GM21786 (cell line): ENCODE results near the gene KMT2B.
A peak's percentile ranks its signal among the peaks of the same experiment; 100 is the strongest.

Experiments
- ATAC-seq: cut with Tn5 transposase; IDR thresholded peaks from one replicate; pipeline ENCODE4 v1.9.1; 2021; ENCODE audit not compliant: unreplicated experiment

Gene KMT2B

GRCh38 chr19:35740423-35741202 lies 22.8 kb downstream of the KMT2B start:
- peak; percentile 47 for ATAC-seq

GRCh38 chr19:35741203-35741515 lies 23.4 kb downstream of the KMT2B start:
- no peak for ATAC-seq

GRCh38 chr19:35742121-35742724 lies 24.4 kb downstream of the KMT2B start, which contains the start of gene IGFLR1:
Gene IGFLR1 (minus strand): TSS chr19:35742452. CDS start chr19:35741180, 1,272 bp downstream.
- ATAC-seq: no peak

- ATAC-seq: no peak
Observed at GRCh38 chr19:35743640-35744429, 26.0 kb downstream of the KMT2B start.

DNA sequence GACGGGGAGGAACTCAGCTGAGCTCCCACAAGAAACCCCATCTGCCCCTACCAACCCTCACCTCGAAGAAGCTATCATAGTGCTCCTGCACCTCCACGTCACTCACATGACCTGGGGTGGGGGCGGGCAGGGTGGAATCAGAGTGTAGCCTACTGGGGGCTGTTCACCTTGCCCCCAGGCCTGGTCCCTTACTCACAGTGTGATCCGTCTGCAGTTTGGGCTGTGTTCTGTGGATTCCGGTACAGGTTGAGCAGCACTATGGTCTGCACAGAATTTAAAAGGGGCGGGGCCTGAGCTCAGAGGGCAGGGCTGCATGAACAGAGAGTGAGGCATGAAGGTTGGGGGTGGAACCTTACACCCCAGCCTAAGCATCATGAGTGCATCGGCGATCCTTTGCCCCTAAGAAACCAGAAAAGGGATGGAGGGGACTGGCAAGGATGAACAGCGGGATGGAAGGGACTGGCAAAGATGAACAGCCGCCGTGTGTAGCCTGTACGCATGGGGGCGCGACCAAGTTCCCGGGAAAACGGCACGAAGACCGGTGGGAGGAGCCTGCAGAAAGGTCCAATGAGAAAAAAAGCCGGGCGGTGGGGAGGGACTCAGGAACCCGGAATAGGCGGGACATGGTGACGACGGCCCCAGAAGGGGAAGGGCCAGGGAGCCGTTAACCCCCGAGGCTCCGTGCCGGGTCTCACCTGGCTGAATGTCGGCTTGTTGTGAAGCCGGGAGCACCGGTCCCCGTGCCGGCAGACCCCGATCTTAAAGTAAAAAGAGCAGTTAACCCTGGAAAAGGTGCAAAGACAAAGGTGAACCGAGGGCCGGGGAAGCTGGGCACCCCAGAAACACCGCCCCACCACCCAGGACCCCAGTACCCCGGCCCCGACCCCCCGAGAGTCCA lies 26.9 kb downstream of the KMT2B start:
- ATAC-seq: no peak

GRCh38 chr19:35745328-35746086 lies 27.7 kb downstream of the KMT2B start, which contains the start of the genes PSENEN and U2AF1L4:
Gene PSENEN (plus strand): TSS chr19:35745651. CDS start chr19:35745931, 280 bp downstream.
Gene U2AF1L4 (minus strand): TSS chr19:35745418. CDS start chr19:35745391, 27 bp downstream.
- peak; percentile 47 for ATAC-seq

DNA sequence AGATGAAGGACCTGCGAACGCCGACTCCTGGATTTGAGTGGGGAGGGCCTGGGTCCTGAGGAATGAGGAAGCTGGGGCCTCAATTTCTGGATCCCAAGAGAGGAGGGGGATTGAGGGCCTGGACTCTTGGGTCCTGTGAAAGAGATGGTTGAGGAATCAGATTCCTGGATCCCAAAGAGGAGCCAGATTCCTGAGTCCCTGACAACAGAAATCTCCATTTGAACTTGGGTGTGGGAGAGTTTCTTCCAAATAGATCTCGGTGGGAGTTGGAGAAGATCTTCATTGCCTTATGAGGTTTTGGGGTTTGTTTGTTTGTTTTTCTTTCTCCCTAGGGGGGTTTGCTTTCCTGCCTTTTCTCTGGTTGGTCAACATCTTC lies 28.3 kb downstream of the KMT2B start:
- no peak for ATAC-seq

- no peak for ATAC-seq
Observed at GRCh38 chr19:35746531-35746930, 28.7 kb downstream of the KMT2B start.

DNA sequence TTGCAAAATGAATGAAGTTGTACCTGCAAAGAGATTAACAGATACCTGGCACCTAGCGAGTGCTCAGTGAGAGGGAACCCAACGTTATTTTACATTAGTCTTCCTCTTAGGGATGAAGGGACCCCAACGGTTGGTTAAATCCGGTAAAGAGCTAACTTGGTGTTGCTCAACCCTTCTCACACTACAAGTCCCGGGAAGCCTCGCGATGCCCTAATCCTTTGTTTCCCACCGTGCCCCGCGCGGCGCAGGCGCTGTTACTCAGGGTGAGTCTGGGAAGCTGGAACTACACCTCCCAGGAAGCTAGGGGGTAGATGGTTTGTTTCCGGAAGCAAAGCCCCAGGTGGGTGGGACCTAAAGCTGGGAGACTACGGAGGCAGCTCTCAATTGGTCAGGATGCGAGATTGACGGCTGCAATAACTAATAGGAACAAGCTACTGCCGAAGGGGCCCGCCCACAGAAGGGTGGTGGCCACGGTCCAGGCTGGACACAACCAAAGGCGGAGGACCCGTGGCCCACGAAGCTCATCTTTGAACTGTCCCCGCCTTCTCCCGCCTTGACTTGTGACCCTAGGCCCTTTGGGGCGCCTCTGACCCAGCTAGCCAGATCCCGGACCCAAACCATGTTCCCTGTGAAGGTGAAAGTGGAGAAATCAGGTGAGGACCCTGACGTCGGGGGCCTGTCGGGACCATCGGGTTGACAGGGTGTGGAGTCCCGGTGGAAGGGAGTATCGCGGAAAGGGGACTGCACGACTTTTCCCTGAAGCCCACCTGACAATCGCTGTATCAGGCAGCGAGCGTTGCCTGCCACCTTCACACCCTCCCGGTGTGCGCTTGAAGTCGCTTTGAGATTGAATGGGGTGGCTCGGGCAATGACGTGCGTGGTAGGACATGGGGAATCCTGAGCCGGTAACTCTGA lies 30.6 kb downstream of the KMT2B start, which contains the start of gene LIN37:
Gene LIN37, plus strand, starts transcription at position 471 of the 915 bp plus-strand sequence. Its CDS starts 149 bp downstream, at position 620.
- peak; percentile 71 for ATAC-seq

GRCh38 chr19:35750167-35750566 lies 32.4 kb downstream of the KMT2B start:
- no peak for ATAC-seq

DNA sequence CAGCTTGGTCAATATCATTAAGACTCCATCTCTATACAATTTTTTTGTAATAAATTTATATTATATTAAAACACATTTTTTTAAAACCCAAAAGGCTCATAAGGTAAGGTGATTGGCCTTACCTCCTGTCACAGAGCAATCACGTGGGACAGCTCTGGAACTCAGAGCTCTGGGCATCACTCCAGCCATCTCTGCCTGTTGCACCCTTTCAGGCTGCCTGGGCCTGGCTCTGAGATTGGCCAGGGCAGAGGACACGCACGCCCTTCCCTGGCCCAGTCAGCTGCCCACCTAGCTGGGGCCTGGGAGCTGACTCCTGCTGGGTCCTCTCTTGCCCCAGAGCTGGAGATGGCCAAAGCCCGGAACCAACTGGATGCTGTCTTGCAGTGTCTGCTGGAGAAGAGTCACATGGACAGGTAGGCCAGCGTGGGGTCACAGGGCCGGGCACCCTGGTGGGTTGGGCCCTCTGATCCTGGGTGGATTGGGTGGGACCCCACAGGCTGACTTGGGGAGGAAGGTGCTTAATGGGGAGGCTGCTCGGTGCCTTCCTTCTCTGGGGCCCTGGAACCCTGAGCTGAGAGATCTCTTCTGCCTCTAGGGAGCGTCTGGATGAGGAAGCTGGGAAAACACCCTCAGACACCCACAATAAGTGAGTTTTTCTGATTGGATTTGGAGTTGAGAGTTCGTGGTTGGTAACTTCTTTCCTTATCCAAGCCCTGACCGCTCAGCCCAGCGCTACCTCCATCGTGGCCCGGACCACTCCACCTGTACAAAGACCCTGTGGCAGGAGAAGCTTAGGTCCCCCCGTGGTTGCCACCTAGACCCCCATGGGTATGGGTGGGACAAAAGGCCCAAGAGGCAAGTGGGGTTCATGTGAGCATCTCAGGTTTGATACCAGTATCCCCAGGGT lies 34.3 kb downstream of the KMT2B start:
- ATAC-seq: no peak

- no peak for ATAC-seq
Observed at GRCh38 chr19:35752746-35753350, 35.0 kb downstream of the KMT2B start.

- no peak for ATAC-seq
Observed at GRCh38 chr19:35753634-35754369, 36.0 kb downstream of the KMT2B start.

DNA sequence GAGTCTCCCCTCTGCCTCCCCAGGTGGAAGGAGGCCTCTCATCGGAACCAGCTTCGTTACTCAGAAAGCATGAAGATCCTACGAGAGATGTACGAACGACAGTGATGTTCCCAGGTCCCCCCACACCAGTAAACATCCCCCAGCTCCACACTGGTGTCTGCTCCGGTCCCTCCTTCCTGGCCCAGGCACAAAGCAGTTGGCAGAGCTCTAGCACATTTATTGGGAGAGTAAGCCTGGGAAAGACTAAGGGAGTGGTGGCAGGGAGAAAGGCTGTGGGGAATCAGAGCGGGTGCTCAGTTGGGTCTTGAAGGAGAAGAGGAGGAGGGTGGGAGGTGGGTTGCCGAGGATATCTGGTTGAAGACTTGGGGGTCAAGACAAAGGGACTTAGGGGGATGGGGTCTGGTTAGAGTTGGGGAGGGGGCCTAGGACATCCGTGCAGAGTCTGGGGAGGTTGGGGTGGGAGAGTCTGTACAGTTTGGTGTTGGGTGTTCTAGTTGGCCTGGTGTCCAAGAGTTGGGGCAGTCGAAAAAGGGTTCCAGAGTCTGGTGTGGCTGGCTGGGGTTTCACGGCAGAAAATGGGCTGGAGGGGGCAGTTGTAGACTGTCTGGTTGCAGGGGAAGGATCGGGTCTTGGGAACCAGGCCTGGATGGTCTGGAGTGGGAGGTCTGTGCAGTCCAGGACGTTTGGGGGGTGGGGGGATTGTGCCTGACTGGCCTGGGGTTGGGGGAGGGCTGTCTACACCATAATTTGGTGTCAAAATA lies 36.7 kb downstream of the KMT2B start:
- no peak for ATAC-seq

- ATAC-seq: no peak
Observed at GRCh38 chr19:35755131-35755549, 37.3 kb downstream of the KMT2B start.
